Heart left ventricle (tissue), 16 donors: ENCODE measurements around the gene BCL2A1. TPM values are rescaled to one million over a fixed set of nuclear protein-coding genes. Genes with fewer than 3 reads are reported as not detected.
"Not testable (repeated sequence)": the region's sequence is repeated elsewhere in the genome, so short reads cannot be mapped to it uniquely, and the experiment has no call there.

Experiments
- ATAC-seq, 4 donors: fragments of 200-7000 bp; cut with Tn5 transposase; one replicate each; pipeline ENCODE4 v1.9.1; 2020 to 2022; ENCODE audit warnings: moderate library complexity in 4 of 4, mild to moderate bottlenecking in 3 of 4, moderate number of reproducible peaks in 1 of 4
- DNase-seq, 5 donors: peaks; one replicate each; pipeline ENCODE4 v3.0.0-alpha.2; 2020
- H3K27ac ChIP-seq, 12 donors: fragments of 200-600 bp; sonication (generic) in 4 of 12; one replicate each; pipeline versions ENCODE4 v1.5.0 to v1.8.0; 2016 to 2022; ENCODE audit warnings: mild to moderate bottlenecking in 2 of 12
- H3K27me3 ChIP-seq, 9 donors: fragments of 200-600 bp; sonication (generic) in 2 of 9; one replicate each; pipeline versions ENCODE4 v1.5.1 to v1.8.0; 2016 to 2022; ENCODE audit warnings: mild to moderate bottlenecking in 3 of 9
- H3K36me3 ChIP-seq, 9 donors: fragments of 200-600 bp; sonication (generic) in 2 of 9; one replicate each; pipeline versions ENCODE4 v1.5.0 to v1.8.0; 2018 to 2022; ENCODE audit warnings: mild to moderate bottlenecking in 2 of 9
- H3K4me1 ChIP-seq, 12 donors: fragments of 200-600 bp; sonication (generic) in 4 of 12; one replicate each; pipeline versions ENCODE4 v1.5.0 to v1.8.0; 2016 to 2022; ENCODE audit warnings: mild to moderate bottlenecking in 3 of 12
- H3K4me3 ChIP-seq, 12 donors: fragments of 200-600 bp; sonication (generic) in 4 of 12; one replicate each; pipeline versions ENCODE4 v1.5.0 to v1.8.0; 2017 to 2022; ENCODE audit warnings: mild to moderate bottlenecking in 9 of 12, moderate library complexity in 4 of 12
- H3K9me3 ChIP-seq, 12 donors: fragments of 200-600 bp; sonication (generic) in 4 of 12; one replicate each; pipeline versions ENCODE4 v1.5.0 to v1.8.0; 2016 to 2022; ENCODE audit warnings: mild to moderate bottlenecking in 1 of 12
- CTCF ChIP-seq, 12 donors: fragments of 200-600 bp; sonication (generic) in 4 of 12; IDR thresholded peaks; one replicate each; pipeline versions ENCODE4 v1.5.0 to v1.8.0; 2018 to 2022; ENCODE audit warnings: antibody characterized with exemption in 12 of 12, mild to moderate bottlenecking in 5 of 12
- POLR2A ChIP-seq, 2 donors: fragments of 450-650 bp; IDR thresholded peaks; one replicate each; pipeline ENCODE4 v1.6.1; 2017; ENCODE audit warnings: antibody characterized with exemption in 2 of 2, mild to moderate bottlenecking in 2 of 2, moderate library complexity in 2 of 2
- WGBS, 4 donors: extraction: QIAGEN DNeasy Blood & Tissue Kit in 2 of 4; methylation state at CpG; one replicate each; pipeline versions ENCODE4 v1.1.5 to v1.1.7; 2013 to 2018; 5-methylcytosine and 5-hydroxymethylcytosine counted together
- intact Hi-C, 10 donors: fragments of 100-400 bp; cut with DNase I; formaldehyde crosslinking; loops; one replicate each; pipeline versions ENCODE4 v1.11.1 to v1.14.2; 2022
- polyA plus RNA-seq, 2 donors: library from polyadenylated mRNA; stranded (reverse); fragments of 200-250 nt; gene quantifications; one replicate each; pipeline ENCODE4 v1.2.3, GENCODE V29; 2013
- total RNA-seq, 9 donors: library from RNA; depleted of rRNA in 2 of 9; stranded (reverse); fragments of >200 nt in 2 of 9; fragmentation: NEBNext Ultra II Directional in 3 of 9; extraction: Animal tissue kit (Norgen Biotek cat#: 25700) in 3 of 9; gene quantifications; one replicate each; pipeline versions ENCODE4 v1.1.0 to v1.2.4, GENCODE V29; 2016 to 2023
- donor health status: ischemic (EF 13 %, LVEDD 7.1; RV severe dilation, severe dysfunction).
- donor health status: healthy with polysubstance abuse.
- donor health status: DM: no; HTN: yes; CAD: no.
- donor health status: DM: no; HTN: no; CAD: no.
- donor health status: ischemic (EF 25% LVEDD 6.9; RV normal size, moderate dysfunction).
- donor health status: ischemic (EF 25% LVEDD 5.7; RV mildly dilated, moderate dysfunction).
- donor health status: healthy.
- donor health status: DM: yes; HTN: yes; CAD: no.
- donor health status: ischemic (EF 35%, LVEDD 5.7; RV mildly dilated, moderate dysfunction).
- donor health status: nonischemic (EF 11% LVEDD 7.7; RV severe dilation, severe dysfunction).
- donor health status: DM: yes; HTN: yes; CAD: no.
- donor health status: PGD.
- donor health status: ischemic (EF 29% LVEDD 5.4; RV normal size, mild dysfunction).
- donor health status: nonischemic (EF 23%, LVEDD 6.1; RV moderate dilation, normal function).

BCL2A1 gene
- total and polyA plus RNA-seq, 11 donors: 0.23 to 28.6 (median 0.99) TPM; not detected in 1

GRCh38 chr15:80015156-80015555 lies 44.2 kb upstream of the BCL2A1 start:
- no peak for DNase-seq
- intact Hi-C loops: loop anchor here in 1 of 10 donors (10.0 kb wide), 1 partner anchor 60 kb away; no protein-coding TSS in a partner anchor
- H3K4me3 ChIP-seq: no peak overlapping the region
- no peaks in the 10 kb centered on the region for H3K36me3 ChIP-seq
- TF ChIP-seq CTCF (IDR thresholded peaks at IDR 0.05) (no peak), POLR2A (IDR thresholded peaks at IDR 0.05) (no peak)
- no peak for ATAC-seq
- H3K9me3 ChIP-seq: peaks cover 0 to 15% (median 0%) of the 10 kb centered on the region in 12 donors
- H3K27ac ChIP-seq: no peak overlapping the region
- no peaks in the 10 kb centered on the region for H3K4me1 ChIP-seq
- WGBS, 4 donors: 83 to 90% (median 85%) methylated on average over 2 of the region's 2 CpGs
- H3K27me3 ChIP-seq: no peaks in the 10 kb centered on the region

GRCh38 chr15:80014186-80014585 lies 43.2 kb upstream of the BCL2A1 start:
- intact Hi-C loops: loop anchor here in 1 of 10 donors (10.0 kb wide), 1 partner anchor 59 kb away; no protein-coding TSS in a partner anchor

GRCh38 chr15:80012060-80012726 lies 41.2 kb upstream of the BCL2A1 start:
- no peaks in the 10 kb centered on the region for H3K4me1 ChIP-seq
- intact Hi-C loops: loop anchor here in 1 of 10 donors (10.0 kb wide), 1 partner anchor 57 kb away; no protein-coding TSS in a partner anchor
- TF ChIP-seq CTCF (IDR thresholded peaks at IDR 0.05) (no peak), POLR2A (IDR thresholded peaks at IDR 0.05) (no peak)
- H3K4me3 ChIP-seq: no peak overlapping the region
- 74 to 85% (median 79%) methylated on average over 6 of the region's 6 CpGs for WGBS, 4 donors
- H3K27ac ChIP-seq: no peak overlapping the region
- H3K9me3 ChIP-seq: peaks cover 0 to 15% (median 0%) of the 10 kb centered on the region in 12 donors
- H3K36me3 ChIP-seq: no peaks in the 10 kb centered on the region
- ATAC-seq: no peak
- no peak for DNase-seq
- no peaks in the 10 kb centered on the region for H3K27me3 ChIP-seq

More at GRCh38 chr15:80014186-80014585, 43.2 kb upstream of the BCL2A1 start:
- 96 to 98% (median 97%) methylated on average over 7 of the region's 7 CpGs for WGBS, 4 donors
- H3K9me3 ChIP-seq: peaks cover 0 to 15% (median 0%) of the 10 kb centered on the region in 12 donors
- DNase-seq, H3K4me1 ChIP-seq, H3K27ac ChIP-seq, ATAC-seq, H3K27me3 ChIP-seq, H3K4me3 ChIP-seq, H3K36me3 ChIP-seq: not testable (repeated sequence)

GRCh38 chr15:80011596-80011995 lies 40.6 kb upstream of the BCL2A1 start:
- TF ChIP-seq POLR2A (IDR thresholded peaks at IDR 0.05) (no peak), CTCF (IDR thresholded peaks at IDR 0.05) (no peak)
- ATAC-seq: no peak
- no peak for DNase-seq
- Histone ChIP-seq H3K4me3 (no peak overlapping the region), H3K27me3 (no peaks in the 10 kb centered on the region), H3K9me3 (peaks cover 0 to 15% (median 0%) of the 10 kb centered on the region in 12 donors), H3K27ac (no peak overlapping the region), H3K4me1 (no peaks in the 10 kb centered on the region), H3K36me3 (no peaks in the 10 kb centered on the region)
- WGBS, 4 donors: 79 to 87% (median 83%) methylated on average over 3 of the region's 3 CpGs
- intact Hi-C loops: loop anchor here in 1 of 10 donors (10.0 kb wide), 1 partner anchor 57 kb away; no protein-coding TSS in a partner anchor

DNA sequence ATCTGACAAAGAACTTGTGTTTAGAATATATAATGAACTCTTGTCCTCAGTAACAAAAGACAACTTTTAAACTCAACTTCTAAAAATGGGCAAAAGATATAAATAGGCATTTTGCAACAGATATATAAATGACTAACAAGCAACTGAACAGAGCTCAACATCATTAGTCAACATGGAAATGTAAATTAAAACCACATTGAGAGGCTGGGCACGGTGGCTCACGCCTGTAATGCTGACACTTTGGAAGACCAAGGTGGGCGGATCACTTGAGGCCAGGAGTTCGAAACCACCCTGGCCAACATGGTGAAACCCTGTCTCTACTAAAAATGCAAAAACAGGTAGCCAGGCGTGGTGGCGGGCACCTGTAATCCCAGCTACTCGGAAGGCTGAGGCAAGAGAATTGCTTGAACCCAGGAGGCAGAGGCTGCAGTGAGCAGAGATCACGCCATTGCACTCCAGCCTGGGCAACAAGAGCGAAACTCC lies 40.1 kb upstream of the BCL2A1 start:
- 86 to 92% (median 88%) methylated on average over 9 of the region's 9 CpGs for WGBS, 4 donors
- H3K4me3 ChIP-seq, DNase-seq, H3K27ac ChIP-seq, ATAC-seq, H3K27me3 ChIP-seq, H3K4me1 ChIP-seq, H3K36me3 ChIP-seq: not testable (repeated sequence)
- intact Hi-C loops: loop anchor here in 1 of 10 donors (10.0 kb wide), 1 partner anchor 56 kb away; no protein-coding TSS in a partner anchor
- H3K9me3 ChIP-seq: peaks cover 0 to 15% (median 0%) of the 10 kb centered on the region in 12 donors
